Small intestine (tissue), 7 donors: Measurements from ENCODE around the gene GPR162. TPM values are rescaled to one million over a fixed set of nuclear protein-coding genes. Genes with fewer than 3 reads are reported as not detected.
A peak's percentile ranks its signal among the peaks of the same experiment; 100 is the strongest.

Source experiments
- DNase-seq, 2 donors: peaks; one replicate each; pipeline versions ENCODE4 v3.0.0 to v3.0.0-alpha.2; 2013
- FAIRE-seq: peaks from 2 replicates; lab custom pipeline; 2012; peaks lifted over from hg19 to GRCh38; lab: Jason Lieb, UNC
- H3K27ac ChIP-seq, 3 donors: one replicate each; pipeline ENCODE4 v1.5.1; 2013; ENCODE audit warnings: low read length in 2 of 3, mild to moderate bottlenecking in 2 of 3, control low read depth in 1 of 3, inconsistent platforms in 1 of 3, low read depth in 1 of 3, moderate library complexity in 1 of 3
- H3K27me3 ChIP-seq, 3 donors: one replicate each; pipeline ENCODE4 v1.6.1; 2013; ENCODE audit warnings: low read length in 3 of 3, inconsistent platforms in 1 of 3; ENCODE audit not compliant: control insufficient read depth in 3 of 3, insufficient read depth in 3 of 3
- H3K36me3 ChIP-seq, 3 donors: one replicate each; pipeline ENCODE4 v1.6.1; 2013; ENCODE audit warnings: low read length in 3 of 3, inconsistent platforms in 1 of 3, low read depth in 1 of 3, mild to moderate bottlenecking in 1 of 3, moderate library complexity in 1 of 3; ENCODE audit not compliant: control insufficient read depth in 3 of 3, insufficient read depth in 2 of 3
- H3K4me1 ChIP-seq, 3 donors: one replicate each; pipeline ENCODE4 v1.6.1; 2013; ENCODE audit warnings: low read length in 2 of 3, inconsistent platforms in 1 of 3, low read depth in 1 of 3, mild to moderate bottlenecking in 1 of 3, moderate library complexity in 1 of 3; ENCODE audit not compliant: control insufficient read depth in 3 of 3, insufficient read depth in 2 of 3
- H3K4me3 ChIP-seq, 3 donors: one replicate each; pipeline ENCODE4 v1.5.1; 2013; ENCODE audit warnings: low read length in 3 of 3, control low read depth in 1 of 3, inconsistent platforms in 1 of 3, low read depth in 1 of 3, mild to moderate bottlenecking in 1 of 3, moderate library complexity in 1 of 3
- H3K9me3 ChIP-seq, 2 donors: one replicate each; pipeline ENCODE4 v1.6.1; 2013; ENCODE audit warnings: low read depth in 1 of 2, low read length in 1 of 2; ENCODE audit not compliant: control insufficient read depth in 2 of 2, insufficient read depth in 1 of 2
- WGBS, 3 donors: extraction: QIAGEN DNeasy Blood & Tissue Kit; methylation state at CpG; one replicate each; pipeline ENCODE4 v1.1.7; 2013; 5-methylcytosine and 5-hydroxymethylcytosine counted together
- polyA plus RNA-seq, 4 donors: library from polyadenylated mRNA; stranded (reverse) in 3 of 4; unstranded in 1 of 4; fragments of 200-250 nt in 3 of 4; fragments of 120-200 nt in 1 of 4; gene quantifications; one replicate each; pipeline versions ENCODE4 v1.2.1 to v1.2.3, GENCODE V29; 2013
- donor health status: healthy with polysubstance abuse.
- donor health status: control.
- donor health status: control.
- donor health status: Bipolar disorder and iron deficiency.
- donor health status: healthy.

Gene GPR162
- polyA plus RNA-seq, 4 donors: 1.1 to 6.7 (median 5.1) TPM; not detected in 1

- Histone ChIP-seq H3K4me3 (no peak overlapping the region), H3K4me1 (peaks cover 0 to 40% (median 0%) of the 10 kb centered on the region in 3 donors), H3K27me3 (peaks cover 0 to 24% (median 3%) of the 10 kb centered on the region in 3 donors), H3K27ac (no peak overlapping the region), H3K36me3 (peaks cover 0 to 15% (median 0%) of the 10 kb centered on the region in 3 donors), H3K9me3 (no peaks in the 10 kb centered on the region)
- DNase-seq (no peak), FAIRE-seq (no peak)
- 90 to 98% (median 91%) methylated on average over 5 of the region's 5 CpGs for WGBS, 3 donors
These were observed 44.2 kb upstream of the GPR162 start for GRCh38 chr12:6777386-6777785.

GRCh38 chr12:6778217-6778573, 43.4 kb upstream of the GPR162 start:
- peaks cover 0 to 15% (median 0%) of the 10 kb centered on the region in 3 donors for H3K36me3 ChIP-seq
- H3K4me3 ChIP-seq: peak overlapping the region in 1 of 3 donors; percentile 29
- DNase-seq (no peak), FAIRE-seq (no peak)
- H3K27me3 ChIP-seq: peaks cover 0 to 17% (median 3%) of the 10 kb centered on the region in 3 donors
- WGBS, 3 donors: 27 to 59% (median 33%) methylated on average over 14 of the region's 14 CpGs
- H3K4me1 ChIP-seq: peaks cover 0 to 40% (median 0%) of the 10 kb centered on the region in 3 donors
- peak overlapping the region in 2 of 3 donors; percentile 10 to 50 for H3K27ac ChIP-seq
- H3K9me3 ChIP-seq: no peaks in the 10 kb centered on the region

DNA sequence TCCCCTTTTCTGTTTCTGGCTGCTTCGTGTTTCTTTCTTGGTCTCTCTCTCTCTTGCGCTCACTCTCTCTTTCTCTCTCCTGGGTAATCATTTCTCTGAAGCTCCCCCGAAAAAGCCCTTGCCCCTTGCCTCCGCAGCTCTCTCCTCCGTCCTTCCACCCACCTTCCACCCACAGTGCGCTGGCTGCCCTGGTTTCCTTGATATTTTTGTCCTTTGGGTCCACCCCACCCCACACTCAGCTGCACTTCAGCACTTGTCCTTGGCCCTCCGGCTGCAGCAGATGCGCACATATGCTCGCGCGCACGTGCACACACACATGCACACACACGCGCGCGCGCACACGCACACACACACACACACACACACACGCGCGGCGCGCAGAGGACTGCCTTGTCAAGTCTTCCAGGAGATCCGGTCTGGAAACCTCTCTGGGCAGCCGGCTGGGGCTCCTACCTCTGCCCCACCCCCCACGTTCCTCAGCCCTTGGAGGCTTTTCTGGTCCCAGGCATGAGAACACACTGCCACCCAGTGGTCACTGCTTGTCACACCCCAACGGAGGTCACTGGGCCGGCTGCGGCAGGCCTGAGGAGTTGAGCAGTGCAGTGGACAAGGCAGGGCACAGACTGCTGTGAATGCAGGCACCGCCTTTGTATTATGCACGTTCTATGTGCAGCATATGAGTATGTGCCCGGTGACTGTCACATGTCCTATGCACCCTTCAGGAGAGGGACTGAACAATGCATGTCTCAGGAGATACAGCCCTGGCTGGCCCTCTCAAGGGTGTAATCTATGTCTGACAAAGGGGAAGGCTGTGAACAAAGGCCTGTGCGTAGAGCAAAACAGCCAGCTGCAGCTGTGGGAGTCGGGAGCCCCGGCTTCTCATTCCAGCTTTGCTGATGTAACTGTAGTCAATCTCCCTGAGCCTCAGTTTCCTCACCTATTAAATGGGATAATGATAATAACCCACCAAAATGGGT, 42.8 kb upstream of the GPR162 start:
- DNase-seq (peak; percentile 96), FAIRE-seq (no peak)
- H3K4me1 ChIP-seq: peaks cover 0 to 40% (median 0%) of the 10 kb centered on the region in 3 donors
- 1 to 5% (median 4%) methylated on average over 35 of the region's 35 CpGs for WGBS, 3 donors
- peaks cover 0 to 15% (median 0%) of the 10 kb centered on the region in 3 donors for H3K36me3 ChIP-seq
- peak overlapping the region in 2 of 3 donors; percentile 23 to 29 for H3K4me3 ChIP-seq
- H3K27ac ChIP-seq: peak overlapping the region; percentile 17 to 50 (median 27)
- peaks cover 0 to 13% (median 3%) of the 10 kb centered on the region in 3 donors for H3K27me3 ChIP-seq
- H3K9me3 ChIP-seq: no peaks in the 10 kb centered on the region

GRCh38 chr12:6779708-6780432, 41.8 kb upstream of the GPR162 start:
- Histone ChIP-seq H3K36me3 (peaks cover 0 to 10% (median 0%) of the 10 kb centered on the region in 3 donors), H3K27me3 (peaks cover 0 to 6% (median 0%) of the 10 kb centered on the region in 3 donors), H3K4me3 (no peak overlapping the region), H3K27ac (peak overlapping the region; percentile 17 to 30 (median 27)), H3K9me3 (no peaks in the 10 kb centered on the region), H3K4me1 (peaks cover 0 to 40% (median 0%) of the 10 kb centered on the region in 3 donors)
- FAIRE-seq: no peak
- 39 to 68% (median 51%) methylated on average over 6 of the region's 6 CpGs for WGBS, 3 donors
- peak; percentile 67 to 68 for DNase-seq

DNA sequence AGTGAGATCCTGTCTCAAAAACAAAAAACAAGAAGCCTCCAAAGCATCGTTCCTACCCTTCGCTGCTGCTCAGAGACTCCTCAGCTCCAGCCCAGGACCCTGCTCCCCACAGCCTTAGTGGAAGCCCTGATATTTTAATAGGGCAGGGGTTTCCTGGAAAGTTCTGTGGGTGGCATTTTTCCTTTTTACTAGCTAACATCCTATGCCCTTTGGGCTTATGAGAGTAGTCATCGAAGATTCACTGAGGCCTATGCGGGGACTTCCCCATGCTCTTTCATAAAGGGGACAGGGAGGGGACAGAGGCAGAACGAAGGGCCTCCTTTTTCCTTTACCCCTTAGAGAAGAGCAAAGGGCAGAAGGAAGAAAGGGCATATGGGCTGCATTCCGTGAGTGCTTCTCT, 41.0 kb upstream of the GPR162 start:
- Histone ChIP-seq H3K27ac (peak overlapping the region in 1 of 3 donors; percentile 22), H3K4me1 (peaks cover 0 to 35% (median 0%) of the 10 kb centered on the region in 3 donors), H3K9me3 (no peaks in the 10 kb centered on the region), H3K4me3 (no peak overlapping the region), H3K27me3 (peaks cover 0 to 6% (median 0%) of the 10 kb centered on the region in 3 donors), H3K36me3 (peaks cover 0 to 3% (median 0%) of the 10 kb centered on the region in 3 donors)
- DNase-seq (no peak), FAIRE-seq (no peak)
- WGBS, 3 donors: 57 to 83% (median 74%) methylated on average over 6 of the region's 6 CpGs

- WGBS, 3 donors: 76 to 83% (median 77%) methylated on average over 6 of the region's 6 CpGs
- Histone ChIP-seq H3K27ac (no peak overlapping the region), H3K27me3 (peaks cover 0 to 6% (median 0%) of the 10 kb centered on the region in 3 donors), H3K36me3 (peaks cover 0 to 3% (median 0%) of the 10 kb centered on the region in 3 donors), H3K9me3 (no peaks in the 10 kb centered on the region), H3K4me3 (no peak overlapping the region), H3K4me1 (peaks cover 0 to 27% (median 0%) of the 10 kb centered on the region in 3 donors)
- no peak for DNase-seq
- FAIRE-seq: no peak
These were observed 39.5 kb upstream of the GPR162 start for GRCh38 chr12:6782119-6782518.

GRCh38 chr12:6782850-6783566, 38.6 kb upstream of the GPR162 start:
- FAIRE-seq (no peak), DNase-seq (no peak)
- no peaks in the 10 kb centered on the region for H3K27me3 ChIP-seq
- no peak overlapping the region for H3K27ac ChIP-seq
- H3K36me3 ChIP-seq: no peaks in the 10 kb centered on the region
- no peaks in the 10 kb centered on the region for H3K9me3 ChIP-seq
- WGBS, 3 donors: 75 to 80% (median 79%) methylated on average over 10 of the region's 10 CpGs
- no peak overlapping the region for H3K4me3 ChIP-seq
- H3K4me1 ChIP-seq: peaks cover 0 to 27% (median 0%) of the 10 kb centered on the region in 3 donors
